WTC11 (cell line): ENCODE data around the gene SARDH. TPM values are rescaled to one million over a fixed set of nuclear protein-coding genes. Genes with fewer than 3 reads are reported as not detected.

Experiments used
- ATAC-seq: fragments of 200-7000 bp; cut with Tn5 transposase; 2 replicates; pipeline ENCODE4 v1.10.0; 2021; ENCODE audit warnings: mild to moderate bottlenecking, moderate library complexity
- CTCF ChIA-PET: fragments of 300-600 bp; sonication (Branson Sonifier 250); formaldehyde crosslinking; loops from one replicate; lab custom pipeline; 2021; ENCODE audit warnings: antibody characterized with exemption; lab: Charles Lee
- POLR2A ChIA-PET: fragments of 350-600 bp; sonication (Branson Sonifier 250); formaldehyde crosslinking; loops from one replicate; lab custom pipeline; 2021; ENCODE audit warnings: antibody characterized with exemption; lab: Charles Lee
- DNase-seq: peaks from one replicate; pipeline ENCODE4 v3.0.0; 2021; ENCODE audit warnings: low spot score
- H3K27ac Mint-ChIP-seq: 2 replicates; pipeline ENCODE4 v1.8.0; 2021; ENCODE audit warnings: mixed read lengths
- H3K27me3 Mint-ChIP-seq: 2 replicates; pipeline ENCODE4 v1.8.0; 2021; ENCODE audit warnings: low read depth, mild to moderate bottlenecking, moderate library complexity, mixed read lengths
- H3K36me3 Mint-ChIP-seq: 2 replicates; pipeline ENCODE4 v1.8.0; 2021; ENCODE audit warnings: mixed read lengths
- H3K4me1 Mint-ChIP-seq: 2 replicates; pipeline ENCODE4 v1.8.0; 2022; ENCODE audit warnings: mixed read lengths
- H3K4me3 Mint-ChIP-seq: 2 replicates; pipeline ENCODE4 v1.8.0; 2021; ENCODE audit warnings: mild to moderate bottlenecking, moderate library complexity, mixed read lengths
- H3K9me3 Mint-ChIP-seq: 2 replicates; pipeline ENCODE4 v1.8.0; 2021; ENCODE audit warnings: mixed read lengths
- ARID4B ChIP-seq: sonication (generic); formaldehyde crosslinking; IDR thresholded peaks from 2 replicates; pipeline ENCODE4 v1.8.0; 2023; ENCODE audit warnings: missing genetic modification reagents, mild to moderate bottlenecking, borderline replicate concordance
- ATF6 ChIP-seq: sonication (generic); formaldehyde crosslinking; IDR thresholded peaks from 2 replicates; pipeline ENCODE4 v1.8.1; 2023; ENCODE audit warnings: mild to moderate bottlenecking, missing genetic modification reagents
- E2F4 ChIP-seq: sonication (generic); formaldehyde crosslinking; IDR thresholded peaks from 2 replicates; pipeline ENCODE4 v1.8.1; 2022; ENCODE audit warnings: low read depth, mild to moderate bottlenecking, moderate library complexity, missing genetic modification reagents, borderline replicate concordance
- ERG ChIP-seq: fragments of 250-450 bp; sonication (Bioruptor Pico); IDR thresholded peaks from 2 replicates; pipeline ENCODE4 v1.8.0; 2021; ENCODE audit warnings: mild to moderate bottlenecking
- GABPB1 ChIP-seq: sonication (generic); formaldehyde crosslinking; IDR thresholded peaks from 2 replicates; pipeline ENCODE4 v1.8.1; 2023; ENCODE audit warnings: mild to moderate bottlenecking, missing genetic modification reagents
- IRF2 ChIP-seq: sonication (generic); formaldehyde crosslinking; IDR thresholded peaks from 2 replicates; pipeline ENCODE4 v1.8.0; 2022; ENCODE audit warnings: low read depth, missing genetic modification reagents, borderline replicate concordance
- NFATC4 ChIP-seq: fragments of 250-450 bp; sonication (Bioruptor Pico); IDR thresholded peaks from 2 replicates; pipeline ENCODE4 v1.9.0; 2021; ENCODE audit warnings: mild to moderate bottlenecking
- PRDM15 ChIP-seq: sonication (generic); formaldehyde crosslinking; IDR thresholded peaks from 2 replicates; pipeline ENCODE4 v1.8.0; 2022; ENCODE audit warnings: missing genetic modification reagents
- PREB ChIP-seq: sonication (generic); formaldehyde crosslinking; IDR thresholded peaks from 2 replicates; pipeline ENCODE4 v1.8.1; 2022; ENCODE audit warnings: mild to moderate bottlenecking, missing genetic modification reagents, moderate library complexity, borderline replicate concordance
- RORB ChIP-seq: fragments of 250-450 bp; sonication (Bioruptor Pico); IDR thresholded peaks from 2 replicates; pipeline ENCODE4 v1.9.0; 2021; ENCODE audit warnings: mild to moderate bottlenecking
- SMAD3 ChIP-seq: sonication (generic); formaldehyde crosslinking; IDR thresholded peaks from 2 replicates; pipeline ENCODE4 v1.8.0; 2022; ENCODE audit warnings: missing genetic modification reagents, mild to moderate bottlenecking, borderline replicate concordance
- SP1 ChIP-seq: sonication (generic); formaldehyde crosslinking; conservative IDR thresholded peaks from 2 replicates; pipeline ENCODE4 v1.8.1; 2022; ENCODE audit warnings: missing genetic modification reagents
- USF2 ChIP-seq: sonication (generic); formaldehyde crosslinking; IDR thresholded peaks from 2 replicates; pipeline ENCODE4 v1.8.1; 2023; ENCODE audit warnings: mild to moderate bottlenecking, missing genetic modification reagents, moderate library complexity
- ZMAT4 ChIP-seq: fragments of 250-450 bp; sonication (Bioruptor Pico); IDR thresholded peaks from 2 replicates; pipeline ENCODE4 v1.9.0; 2021; ENCODE audit warnings: mild to moderate bottlenecking
- ZNF532 ChIP-seq: fragments of 250-450 bp; sonication (Bioruptor Pico); IDR thresholded peaks from 2 replicates; pipeline ENCODE4 v1.9.0; 2021; ENCODE audit warnings: mild to moderate bottlenecking, borderline replicate concordance
- total RNA-seq: library from RNA; stranded (reverse); gene quantifications from 3 replicates; pipeline ENCODE4 v1.2.3, GENCODE V29; 2021

Gene SARDH
- total RNA-seq, 1 experiment from 2014 or later = 8.5 TPM

- Mint-ChIP-seq H3K4me1 (peaks cover 28% of the 10 kb centered on the region), H3K9me3 (no peaks in the 10 kb centered on the region), H3K27ac (no peak overlapping the region), H3K36me3 (no peaks in the 10 kb centered on the region), H3K27me3 (no peaks in the 10 kb centered on the region), H3K4me3 (no peak overlapping the region)
- ChIA-PET CTCF (interaction anchor here (1.5 to 1.6 kb wide), 2 partner anchors 26 to 104 kb away, joined by 4 to 6 read pairs; no protein-coding TSS in a partner anchor), POLR2A (no interaction called here)
- TF ChIP-seq PRDM15 (CRISPR knock-in tag) = no peak
- no peak for TF ChIP-seq USF2
- TF ChIP-seq NFATC4 (CRISPR knock-in tag) = no peak
- TF ChIP-seq E2F4 (CRISPR knock-in tag) = no peak
- TF ChIP-seq SMAD3 = no peak
- no peak for TF ChIP-seq RORB (CRISPR knock-in tag)
- TF ChIP-seq ERG = no peak
- no peak for TF ChIP-seq ATF6 (CRISPR knock-in tag)
- TF ChIP-seq ZNF532 = no peak
- ATAC-seq (no peak), DNase-seq (no peak)
Observed at GRCh38 chr9:133638711-133639110, 99.4 kb downstream of the SARDH start.

- ATAC-seq = no peak
- Mint-ChIP-seq H3K36me3 (no peaks in the 10 kb centered on the region), H3K27ac (no peak overlapping the region; the same call in 1 of the 2 replicates), H3K27me3 (no peaks in the 10 kb centered on the region), H3K4me3 (no peak overlapping the region), H3K9me3 (no peaks in the 10 kb centered on the region), H3K4me1 (peaks cover 32% of the 10 kb centered on the region)
- POLR2A ChIA-PET = no interaction called here
- DNase-seq = no peak
- CTCF ChIA-PET = interaction anchor here (1.2 to 1.6 kb wide), 4 partner anchors 27 to 109 kb away, joined by 4 to 7 read pairs (median 6); no protein-coding TSS in a partner anchor
- no peak for TF ChIP-seq SP1 (CRISPR knock-in tag)
- TF ChIP-seq PREB (CRISPR knock-in tag) = no peak
- TF ChIP-seq GABPB1 = no peak
- no peak for TF ChIP-seq IRF2 (CRISPR knock-in tag)
- TF ChIP-seq ARID4B (CRISPR knock-in tag) = no peak
- TF ChIP-seq ZMAT4 = no peak
Observed at GRCh38 chr9:133638076-133638475, 100.1 kb downstream of the SARDH start.
